ENCODE results near the gene HIBADH.

HIBADH gene

DNA sequence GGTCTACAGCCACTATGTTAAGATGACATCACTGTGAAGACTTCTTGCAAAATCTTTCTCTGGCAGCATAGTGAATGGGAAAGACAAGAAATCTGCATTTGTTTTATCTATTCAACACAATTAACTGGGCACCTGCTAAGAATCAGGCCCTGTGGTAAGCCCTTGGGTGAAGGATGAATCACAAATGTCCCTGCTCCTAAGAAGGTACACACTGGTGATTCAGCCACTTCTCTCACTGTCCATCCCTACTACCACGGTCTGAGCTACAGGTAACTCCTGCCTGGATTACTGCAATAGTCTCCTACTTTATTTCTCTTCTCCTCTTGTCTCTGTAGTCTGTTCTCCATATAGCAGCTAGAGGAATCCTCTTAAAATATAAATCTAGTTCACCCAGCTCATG, 116.1 kb downstream of the HIBADH start:
- Histone ChIP-seq H3K4me3 (ENCODE audit: low read depth, low read length) (no peak overlapping the region), H3K4me1 (ENCODE audit: control insufficient read depth, insufficient read depth, low read length) (peaks cover 3% of the 10 kb centered on the region; the same call in 1 of the 2 replicates), H3K36me3 (ENCODE audit: control insufficient read depth in 2 of 2, insufficient read depth in 1 of 2, low read length in 2 of 2) (peaks cover 4 to 6% of the 10 kb centered on the region in 2 experiments; a peak in 2 of 3 replicates), H3K27ac (ENCODE audit: extremely low read depth, low read depth, low read length) (no peak overlapping the region), H3K9me3 (ENCODE audit: control insufficient read depth, insufficient read depth, low read depth, low read length) (no peaks in the 10 kb centered on the region)
- POLR2A ChIA-PET = no interaction called here
- TF ChIP-seq ZNF660 (tag by site-specific recombination; IDR thresholded peaks at IDR 0.05) = no peak
- TF ChIP-seq ZNF76 (tag by site-specific recombination; IDR thresholded peaks at IDR 0.05; ENCODE audit: borderline replicate concordance, low read depth) = no peak
- TF ChIP-seq ZNF548 (tag by site-specific recombination; IDR thresholded peaks at IDR 0.05) = no peak
- TF ChIP-seq ZNF513 (tag by site-specific recombination; IDR thresholded peaks at IDR 0.05) = no peak
- no peak for TF ChIP-seq BCL11A (tag by site-specific recombination; IDR thresholded peaks at IDR 0.05; ENCODE audit: low read depth)
- TF ChIP-seq GLI4 (tag by site-specific recombination; IDR thresholded peaks at IDR 0.05) = no peak
- TF ChIP-seq FEZF1 (tag by site-specific recombination; IDR thresholded peaks at IDR 0.05) = no peak
- TF ChIP-seq ZNF701 (tag by site-specific recombination; IDR thresholded peaks at IDR 0.05) = no peak
- no peak for TF ChIP-seq ZNF785 (tag by site-specific recombination; IDR thresholded peaks at IDR 0.05)
- no peak for TF ChIP-seq ZNF398 (tag by site-specific recombination; IDR thresholded peaks at IDR 0.05)
- TF ChIP-seq, protein P1, sequence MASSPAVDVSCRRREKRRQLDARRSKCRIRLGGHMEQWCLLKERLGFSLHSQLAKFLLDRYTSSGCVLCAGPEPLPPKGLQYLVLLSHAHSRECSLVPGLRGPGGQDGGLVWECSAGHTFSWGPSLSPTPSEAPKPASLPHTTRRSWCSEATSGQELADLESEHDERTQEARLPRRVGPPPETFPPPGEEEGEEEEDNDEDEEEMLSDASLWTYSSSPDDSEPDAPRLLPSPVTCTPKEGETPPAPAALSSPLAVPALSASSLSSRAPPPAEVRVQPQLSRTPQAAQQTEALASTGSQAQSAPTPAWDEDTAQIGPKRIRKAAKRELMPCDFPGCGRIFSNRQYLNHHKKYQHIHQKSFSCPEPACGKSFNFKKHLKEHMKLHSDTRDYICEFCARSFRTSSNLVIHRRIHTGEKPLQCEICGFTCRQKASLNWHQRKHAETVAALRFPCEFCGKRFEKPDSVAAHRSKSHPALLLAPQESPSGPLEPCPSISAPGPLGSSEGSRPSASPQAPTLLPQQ (tag by site-specific recombination; IDR thresholded peaks at IDR 0.05) = no peak
- no peak for TF ChIP-seq ZNF473 (tag by site-specific recombination; IDR thresholded peaks at IDR 0.05)
- CTCF ChIA-PET = interaction anchor here (0.7 kb wide), 1 partner anchor 190 kb away, joined by 3 read pairs; no protein-coding TSS in a partner anchor

DNA sequence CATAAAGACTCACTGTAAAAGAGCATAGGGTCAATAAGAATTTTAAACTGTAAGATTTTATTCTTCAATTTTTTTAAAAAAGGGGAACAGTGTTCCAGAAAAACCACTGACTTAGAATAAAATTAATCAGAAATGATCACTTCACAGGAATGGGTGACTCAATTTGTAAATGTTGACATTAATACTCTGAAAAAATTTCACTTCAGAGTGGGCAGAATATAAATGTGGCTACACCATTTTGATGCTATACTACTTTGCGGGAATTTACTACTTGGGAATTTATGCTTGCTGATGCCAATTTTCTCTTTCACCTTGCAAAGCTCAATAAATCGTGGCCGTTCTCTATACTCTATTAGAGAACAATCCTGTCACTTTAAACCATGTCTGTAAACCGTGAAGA, 126.9 kb downstream of the HIBADH start:
- Histone ChIP-seq H3K27ac (ENCODE audit: extremely low read depth, low read depth, low read length) (no peak overlapping the region), H3K9me3 (ENCODE audit: control insufficient read depth, insufficient read depth, low read depth, low read length) (no peaks in the 10 kb centered on the region)
- POLR2A ChIA-PET = no interaction called here

More for the DNA sequence above, 126.9 kb downstream of the HIBADH start:
- H3K36me3 ChIP-seq (ENCODE audit: control insufficient read depth in 2 of 2, insufficient read depth in 1 of 2, low read length in 2 of 2) = peaks cover 2 to 11% of the 10 kb centered on the region in 2 experiments; a peak in 2 of 3 replicates
- H3K4me1 ChIP-seq (ENCODE audit: control insufficient read depth, insufficient read depth, low read length) = peaks cover 6% of the 10 kb centered on the region; the same call in 1 of the 2 replicates
- H3K4me3 ChIP-seq (ENCODE audit: low read depth, low read length) = no peak overlapping the region
- CTCF ChIA-PET = interaction anchor here (0.8 kb wide), 1 partner anchor 1641 kb away, joined by 3 read pairs; no protein-coding TSS in a partner anchor
- TF ChIP-seq ZNF529 (tag by site-specific recombination; IDR thresholded peaks at IDR 0.05; ENCODE audit: insufficient replicate concordance) = no peak
- TF ChIP-seq ZNF114 (tag by site-specific recombination; IDR thresholded peaks at IDR 0.05) = no peak
- TF ChIP-seq, protein P1 (tag by site-specific recombination; IDR thresholded peaks at IDR 0.05) = no peak
- TF ChIP-seq HOXA7 (CRISPR knock-in tag; IDR thresholded peaks at IDR 0.05; ENCODE audit: borderline replicate concordance) = no peak
- TF ChIP-seq BCL11B (tag by site-specific recombination; IDR thresholded peaks at IDR 0.05; ENCODE audit: low read depth) = no peak
- TF ChIP-seq ZNF239 (tag by site-specific recombination; IDR thresholded peaks at IDR 0.05) = no peak
- TF ChIP-seq, protein P2, sequence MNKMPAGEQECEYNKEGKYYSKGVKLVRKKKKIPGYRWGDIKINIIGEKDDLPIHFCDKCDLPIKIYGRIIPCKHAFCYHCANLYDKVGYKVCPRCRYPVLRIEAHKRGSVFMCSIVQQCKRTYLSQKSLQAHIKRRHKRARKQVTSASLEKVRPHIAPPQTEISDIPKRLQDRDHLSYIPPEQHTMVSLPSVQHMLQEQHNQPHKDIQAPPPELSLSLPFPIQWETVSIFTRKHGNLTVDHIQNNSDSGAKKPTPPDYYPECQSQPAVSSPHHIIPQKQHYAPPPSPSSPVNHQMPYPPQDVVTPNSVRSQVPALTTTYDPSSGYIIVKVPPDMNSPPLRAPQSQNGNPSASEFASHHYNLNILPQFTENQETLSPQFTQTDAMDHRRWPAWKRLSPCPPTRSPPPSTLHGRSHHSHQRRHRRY (tag by site-specific recombination; IDR thresholded peaks at IDR 0.05) = no peak
- TF ChIP-seq ZNF473 (tag by site-specific recombination; IDR thresholded peaks at IDR 0.05) = no peak
- TF ChIP-seq ZNF623 (tag by site-specific recombination; IDR thresholded peaks at IDR 0.05) = no peak
- TF ChIP-seq INSM2 (tag by site-specific recombination; IDR thresholded peaks at IDR 0.05) = no peak
- no peak for TF ChIP-seq TCF7L2 (IDR thresholded peaks at IDR 0.05; ENCODE audit: borderline replicate concordance, low read depth, low read length)
- no peak for TF ChIP-seq ZNF626 (tag by site-specific recombination; IDR thresholded peaks at IDR 0.05)
- TF ChIP-seq ZNF560 (tag by site-specific recombination; IDR thresholded peaks at IDR 0.05; ENCODE audit: borderline replicate concordance) = no peak
- TF ChIP-seq KLF9 (tag by site-specific recombination; IDR thresholded peaks at IDR 0.05; ENCODE audit: low read depth) = no peak
- TF ChIP-seq ZFP3 (tag by site-specific recombination; IDR thresholded peaks at IDR 0.05; ENCODE audit: low read depth) = no peak
- TF ChIP-seq GLIS1 (tag by site-specific recombination; IDR thresholded peaks at IDR 0.05) = no peak
- no peak for TF ChIP-seq TRIM28 (IDR thresholded peaks at IDR 0.05; ENCODE audit: borderline replicate concordance, low read length)
- no peak for TF ChIP-seq FEZF1 (tag by site-specific recombination; IDR thresholded peaks at IDR 0.05)

All from HEK293 (cell line).